Activated CD4-positive, CD25-positive, alpha-beta regulatory T cell treated with anti-CD3 and anti-CD28 coated beads, Interleukin-2, amount 50 U/mL, for 24 hours (primary cell): Measurements from ENCODE around the gene SMPD3.
A peak's percentile ranks its signal among the peaks of the same experiment; 100 is the strongest.

ENCODE experiments used
- ATAC-seq, 2 donors: fragments of 150-1000 bp; cut with Tn5 transposase; one replicate each; pipeline ENCODE4 v1.10.0; 2021; ENCODE audit warnings: mild to moderate bottlenecking in 1 of 2, moderate library complexity in 1 of 2

The SMPD3 gene

DNA sequence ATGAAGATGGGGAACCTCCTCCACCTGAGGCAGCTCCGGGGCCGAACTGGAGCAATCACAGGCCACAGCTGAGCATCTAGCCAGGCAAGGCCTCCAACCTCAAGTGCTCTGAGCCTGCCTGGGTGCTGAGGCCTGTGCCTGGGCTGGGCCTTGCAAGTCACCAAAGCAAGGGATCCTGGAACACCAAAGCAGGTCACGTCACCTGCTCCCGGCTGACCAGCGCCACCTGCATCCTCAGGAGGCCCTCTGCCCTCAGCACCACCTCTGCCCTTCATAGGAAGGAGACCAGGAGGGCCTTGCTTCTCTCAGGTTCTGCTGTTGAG is 68.0 kb downstream of the SMPD3 start:
- ATAC-seq = no peak

DNA sequence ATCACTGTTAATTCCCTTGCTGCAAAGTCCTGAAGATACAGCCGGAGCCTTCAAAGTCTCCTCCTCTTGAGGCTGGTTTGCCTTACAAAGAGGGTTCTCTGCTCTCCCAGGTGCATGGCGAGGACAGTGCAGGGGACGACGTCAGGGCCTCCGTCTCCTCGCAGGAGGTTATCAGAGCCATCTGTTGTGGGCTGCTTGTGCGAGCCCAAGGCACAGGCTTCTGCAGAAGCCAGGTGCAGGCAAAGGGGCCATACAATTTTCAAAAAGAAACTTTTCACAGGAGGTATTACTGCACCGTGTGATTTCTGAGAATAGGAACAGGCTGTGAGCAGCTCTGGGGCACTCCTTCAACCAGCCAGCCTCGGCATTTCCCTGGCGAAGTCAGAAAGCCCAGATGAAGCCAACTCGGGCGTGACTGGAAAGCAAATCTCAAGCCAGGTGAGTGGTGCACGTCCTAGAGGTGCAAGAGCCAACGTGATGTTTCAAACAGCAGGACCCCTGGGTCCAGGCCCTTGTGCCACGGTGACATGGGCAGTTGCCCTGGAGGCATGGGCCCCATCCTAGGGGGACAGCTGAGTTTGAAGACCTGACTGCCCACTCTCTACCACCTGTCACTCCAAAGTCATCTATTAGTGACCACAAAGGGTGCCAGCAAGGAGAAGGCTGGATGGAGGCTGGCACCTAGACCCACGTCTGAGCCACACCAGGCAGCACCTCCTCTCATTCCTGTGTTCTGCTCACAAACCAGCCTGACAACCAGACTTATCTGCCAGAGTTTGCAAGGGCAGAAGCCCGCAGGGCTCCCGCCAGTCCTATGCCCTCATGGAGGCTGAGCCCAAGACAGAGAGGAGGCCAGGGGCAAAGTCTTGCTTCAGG is 68.6 kb downstream of the SMPD3 start:
- ATAC-seq = peak; percentile 36 to 42

DNA sequence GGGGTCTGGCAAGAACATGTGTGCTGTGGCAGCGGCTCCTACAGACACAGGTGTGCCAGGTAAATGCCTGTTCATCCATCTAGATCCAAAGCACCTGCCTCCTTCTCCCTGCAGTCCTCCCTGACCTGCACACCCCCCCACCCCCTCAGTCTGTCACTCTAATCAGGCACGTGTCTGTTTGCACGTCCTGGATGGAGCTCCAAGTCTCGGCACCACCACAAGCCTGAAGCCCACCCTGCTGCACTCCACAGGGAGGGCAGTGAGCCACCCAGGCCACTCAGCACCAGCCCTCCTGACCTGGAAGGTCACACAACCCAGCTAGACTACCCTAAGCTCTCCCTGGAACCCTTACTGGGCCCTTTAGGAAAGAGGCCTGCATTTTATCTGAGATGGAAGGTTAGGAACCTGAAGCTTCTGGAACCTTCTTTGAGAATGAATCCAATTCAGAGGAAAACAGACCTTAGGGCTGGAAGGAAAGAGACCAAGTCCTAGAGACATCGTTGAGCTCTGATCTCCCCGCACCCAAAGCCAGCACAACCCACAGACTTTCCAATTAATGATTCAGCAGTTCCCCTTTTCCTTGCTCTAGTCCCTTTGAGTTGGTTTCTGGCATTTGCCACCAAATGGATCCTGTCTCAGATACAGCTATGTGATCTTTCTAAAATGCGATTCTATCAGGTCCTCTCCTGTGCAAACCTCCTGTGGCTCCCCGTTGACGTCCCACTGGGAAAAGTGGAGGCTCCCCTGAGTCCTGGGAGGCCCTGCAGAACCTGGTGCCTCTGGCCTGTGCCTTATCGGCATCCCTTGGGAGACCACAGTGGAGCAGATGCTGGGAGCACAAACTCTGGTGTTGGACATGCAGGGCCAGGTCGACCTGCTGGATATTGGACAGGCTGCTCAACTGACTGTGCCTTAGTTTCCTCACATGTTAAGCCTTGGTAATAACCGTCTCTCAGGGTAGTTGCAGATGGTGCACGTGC is 69.6 kb downstream of the SMPD3 start:
- ATAC-seq = no peak

GRCh38 chr16:68377667-68378393 is 70.5 kb downstream of the SMPD3 start:
- no peak for ATAC-seq

DNA sequence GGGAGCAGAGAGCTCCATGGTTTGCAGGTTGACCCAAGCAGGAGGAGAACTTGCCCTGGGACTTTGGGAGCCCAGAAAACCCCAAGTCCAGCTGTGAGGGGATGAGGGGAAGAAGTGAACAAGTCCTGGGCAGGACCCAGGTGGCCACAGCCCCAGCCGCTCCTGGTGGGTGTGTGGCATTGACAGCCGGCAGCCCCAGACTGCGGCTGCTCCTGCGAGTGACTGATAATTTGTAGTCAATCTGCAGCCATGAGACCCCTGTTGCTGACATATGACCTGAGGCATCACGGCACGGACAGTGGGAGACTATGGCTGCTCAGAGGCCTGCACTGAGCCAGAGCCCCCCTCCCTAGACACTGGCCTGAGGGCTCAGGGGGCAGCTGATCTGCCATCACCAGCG is 71.1 kb downstream of the SMPD3 start:
- no peak for ATAC-seq

DNA sequence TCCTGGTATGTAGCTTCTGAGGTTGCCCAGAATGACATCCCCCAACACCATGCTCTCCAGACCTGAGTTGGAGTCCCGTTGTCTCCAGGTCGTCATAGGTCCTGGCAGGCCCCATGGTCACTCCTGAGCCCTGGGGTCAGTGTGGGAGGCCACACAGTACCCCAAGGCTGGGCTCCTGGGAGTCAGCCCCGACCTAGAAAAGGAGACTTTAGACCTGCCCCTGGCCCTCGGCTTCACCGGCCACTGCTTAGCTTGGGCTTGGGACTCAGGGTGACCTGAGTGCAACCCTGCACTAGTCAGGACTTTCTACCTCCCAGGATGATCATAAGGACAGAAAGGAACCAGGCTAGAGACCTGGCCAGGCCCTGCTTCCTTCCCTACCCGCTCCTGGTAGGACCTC is 71.7 kb downstream of the SMPD3 start:
- ATAC-seq = no peak

GRCh38 chr16:68375801-68376536 is 72.3 kb downstream of the SMPD3 start:
- no peak for ATAC-seq

DNA sequence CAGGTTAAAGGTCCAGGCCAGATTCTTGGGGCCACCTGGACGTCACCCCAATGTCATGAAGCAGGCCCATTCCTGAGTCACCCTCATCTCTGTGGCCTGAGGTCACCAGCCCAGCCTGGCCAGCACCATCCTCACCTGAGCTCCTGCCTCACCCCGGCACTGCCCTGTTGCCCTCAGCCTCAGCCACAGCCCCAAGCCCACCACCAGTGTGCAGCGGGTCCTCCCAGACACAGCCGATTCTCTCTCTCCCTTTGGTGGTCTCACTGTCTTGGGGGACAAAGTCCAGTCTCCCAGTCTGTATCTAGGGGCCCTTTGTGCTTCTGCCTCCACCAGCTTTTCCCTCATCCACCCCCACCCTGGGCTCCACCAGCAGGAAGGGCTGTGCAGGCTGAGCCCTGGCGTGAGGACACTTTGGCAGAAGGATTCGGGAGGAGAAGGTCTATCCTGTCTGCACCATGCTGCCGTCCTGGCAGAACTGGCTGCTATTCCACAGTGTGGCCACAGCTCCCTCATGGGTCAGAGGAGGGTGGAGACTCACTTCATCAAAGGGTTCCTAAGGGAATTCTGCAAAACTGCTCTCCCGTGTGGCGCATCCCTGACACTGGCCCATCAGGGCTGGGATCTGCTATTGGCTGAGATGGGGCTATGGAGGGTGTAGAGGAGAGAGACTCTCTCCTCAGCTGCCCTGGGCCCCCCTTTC is 73.2 kb downstream of the SMPD3 start:
- no peak for ATAC-seq

DNA sequence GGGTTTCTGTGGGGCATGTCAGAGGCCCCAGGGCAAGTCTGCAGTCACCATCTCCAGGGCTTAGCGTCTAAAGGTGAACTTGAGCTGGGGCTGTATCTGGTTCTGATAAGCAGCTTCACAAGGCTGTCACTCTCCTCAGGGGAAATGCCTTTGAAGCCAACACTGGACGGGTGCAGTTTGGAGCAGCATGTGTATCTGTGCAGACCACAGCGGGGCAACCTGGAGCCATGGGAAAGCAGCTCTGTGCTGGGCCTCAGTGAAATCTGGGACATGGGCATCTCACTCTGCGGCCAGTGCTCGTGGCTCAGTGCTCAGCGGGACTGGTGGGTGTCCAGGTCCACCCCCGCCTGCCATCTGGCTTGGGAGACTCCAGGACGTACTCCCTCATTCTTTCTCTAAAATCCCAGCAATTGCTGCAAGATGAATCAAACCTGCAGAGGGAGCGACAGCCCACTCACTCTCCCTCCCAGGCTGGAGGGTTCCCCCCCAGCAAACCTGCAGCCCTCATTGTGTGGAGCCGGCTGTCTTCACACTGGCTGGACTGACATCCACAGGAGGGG is 74.0 kb downstream of the SMPD3 start:
- no peak for ATAC-seq

- no peak for ATAC-seq
Measured at GRCh38 chr16:68373528-68374245, 74.6 kb downstream of the SMPD3 start.

DNA sequence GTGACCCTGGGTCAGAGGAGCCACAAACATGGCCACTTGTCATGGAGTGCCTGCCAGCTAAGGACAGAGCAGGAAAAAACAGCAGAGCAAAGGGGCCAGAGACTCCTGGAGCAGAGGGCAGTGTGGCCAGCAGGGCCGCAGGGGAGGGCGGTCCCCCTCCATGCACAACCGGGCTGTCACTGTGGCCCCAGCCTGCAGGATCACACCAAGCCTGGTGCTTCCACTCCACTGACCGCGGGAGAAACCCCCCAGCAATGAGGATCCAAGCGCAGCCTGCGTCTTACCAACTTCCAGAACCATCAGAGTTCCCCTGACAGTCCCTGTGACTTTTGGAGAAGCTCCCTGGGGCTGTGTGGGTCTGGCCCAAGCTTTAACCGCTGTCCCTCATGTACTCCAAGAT is 75.5 kb downstream of the SMPD3 start:
- no peak for ATAC-seq

- ATAC-seq = no peak
Measured at GRCh38 chr16:68372381-68372720, 76.0 kb downstream of the SMPD3 start.

- no peak for ATAC-seq
Measured at GRCh38 chr16:68371706-68372380, 76.5 kb downstream of the SMPD3 start.

- no peak for ATAC-seq
Measured at GRCh38 chr16:68371276-68371651, 77.0 kb downstream of the SMPD3 start.

- ATAC-seq = peak; percentile 22 to 33
Measured at GRCh38 chr16:68370581-68371275, 77.6 kb downstream of the SMPD3 start.

GRCh38 chr16:68369697-68370580 is 78.4 kb downstream of the SMPD3 start:
- peak; percentile 42 to 50 for ATAC-seq

DNA sequence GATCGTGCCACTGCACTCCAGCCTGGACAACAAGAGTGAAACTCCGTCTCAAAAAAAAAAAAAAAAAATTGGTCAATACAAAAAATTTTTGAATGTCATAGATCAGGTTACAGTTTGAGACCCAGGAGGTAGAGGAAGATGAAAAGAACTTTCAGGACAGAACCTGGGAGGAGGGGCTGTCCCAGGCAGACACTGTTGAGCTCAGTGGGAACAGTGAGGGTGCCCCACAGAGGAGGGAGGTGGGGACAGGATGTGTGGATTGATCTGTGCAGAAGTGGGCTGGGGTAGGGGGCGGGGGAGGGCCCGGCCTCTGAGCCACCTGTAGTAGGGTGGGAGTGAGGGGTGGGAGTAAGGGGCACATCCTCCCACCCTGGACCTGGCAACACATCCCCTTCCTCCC is 79.1 kb downstream of the SMPD3 start:
- no peak for ATAC-seq

DNA sequence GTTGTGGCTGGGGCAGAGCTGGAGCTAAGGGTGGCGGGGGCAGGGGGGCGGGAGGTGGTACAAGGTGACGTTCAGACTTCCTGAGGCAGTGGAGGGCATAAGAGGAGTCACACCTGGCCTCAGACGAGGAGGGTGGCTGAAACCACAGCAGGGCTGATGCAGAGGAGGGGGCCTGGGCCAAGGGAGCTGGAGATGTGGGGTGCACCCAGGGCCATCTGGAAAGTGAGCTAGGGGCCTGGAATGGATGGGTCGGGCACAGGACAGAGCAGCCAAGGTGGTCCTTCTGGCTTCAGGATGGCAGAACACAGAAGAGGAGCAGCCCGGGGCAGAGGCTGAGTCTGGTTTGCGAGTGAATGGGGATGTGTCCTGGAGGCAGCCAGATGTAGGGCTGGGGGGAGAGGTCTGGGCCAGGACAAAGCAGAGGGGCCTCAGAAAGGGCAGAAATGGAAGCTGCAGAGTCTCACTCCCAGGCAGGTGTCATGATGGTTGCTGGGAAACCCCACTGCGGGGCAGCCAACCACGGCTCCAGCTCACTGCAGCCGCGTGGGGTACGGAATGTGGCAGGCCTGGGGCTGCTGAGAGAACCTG is 79.9 kb downstream of the SMPD3 start:
- peak; percentile 28 to 43 for ATAC-seq
